Measurements from ENCODE around the gene CCND2.

GRCh38 chr12:4259099-4259498 is 14.5 kb upstream of the CCND2 start:
- no peak for TF ChIP-seq CTCF (IDR thresholded peaks at IDR 0.05)
- TF ChIP-seq POLR2AphosphoS5 (IDR thresholded peaks at IDR 0.05) = no peak
- no peak for TF ChIP-seq EP300 (IDR thresholded peaks at IDR 0.05)
- TF ChIP-seq POLR2A (IDR thresholded peaks at IDR 0.05) = no peak
